MG63 (cell line): ENCODE measurements around the gene LCP2. TPM values are rescaled to one million over a fixed set of nuclear protein-coding genes. Genes with fewer than 3 reads are reported as not detected.

Source experiments
- DNase-seq: peaks from one replicate; pipeline ENCODE4 v3.0.0-alpha.2; 2020
- H3K27me3 ChIP-seq: fragments of 250-450 bp; sonication (Bioruptor Pico); 2 replicates; pipeline ENCODE4 v1.5.1; 2020; ENCODE audit warnings: mild to moderate bottlenecking, moderate library complexity
- H3K36me3 ChIP-seq: fragments of 250-450 bp; sonication (Bioruptor Pico); 2 replicates; pipeline ENCODE4 v1.5.1; 2020; ENCODE audit warnings: mild to moderate bottlenecking, moderate library complexity
- H3K4me3 ChIP-seq: fragments of 250-450 bp; sonication (Bioruptor Pico); 2 replicates; pipeline ENCODE4 v1.5.1; 2020; ENCODE audit warnings: mild to moderate bottlenecking, moderate library complexity
- H3K9me3 ChIP-seq: fragments of 250-450 bp; sonication (Bioruptor Pico); 2 replicates; pipeline ENCODE4 v1.5.1; 2020; ENCODE audit warnings: mild to moderate bottlenecking, moderate library complexity
- total RNA-seq: library from RNA; depleted of rRNA; stranded (reverse); fragments of >200 nt; shearing (Covaris generic); gene quantifications from 2 replicates; pipeline ENCODE4 v1.2.3, GENCODE V29; 2014; ENCODE audit warnings: low replicate concordance; rRNA removed

The LCP2 gene
- not detected in 2 replicates for total RNA-seq

- H3K4me3 ChIP-seq = no peak within 1 kb of the TSS
- no peaks in the 10 kb centered on the region for H3K36me3 ChIP-seq
- no peaks in the 10 kb centered on the region for H3K9me3 ChIP-seq
- DNase-seq = no peak
- no peaks in the 10 kb centered on the region; the same call in none of the 2 replicates for H3K27me3 ChIP-seq
Observed at GRCh38 chr5:170297589-170298462, at the start of gene LCP2. Gene LCP2 (minus strand): TSS chr5:170297777. CDS start chr5:170297611, 166 bp downstream.

- H3K9me3 ChIP-seq = 0 out of 2 replicates have a peak, but pooled peaks cover 5% of the 10 kb centered on the region
- H3K4me3 ChIP-seq = no peak overlapping the region
- DNase-seq = no peak
- no peaks in the 10 kb centered on the region for H3K36me3 ChIP-seq
- H3K27me3 ChIP-seq = peaks cover 26% of the 10 kb centered on the region
Observed at GRCh38 chr5:170347022-170347567, 49.5 kb upstream of the LCP2 start.

- no peak for DNase-seq
- Histone ChIP-seq H3K4me3 (no peak overlapping the region), H3K27me3 (peaks cover 22% of the 10 kb centered on the region), H3K9me3 (0 out of 2 replicates have a peak, but pooled peaks cover 5% of the 10 kb centered on the region), H3K36me3 (no peaks in the 10 kb centered on the region)
Observed at GRCh38 chr5:170345971-170346370, 48.4 kb upstream of the LCP2 start.

GRCh38 chr5:170343177-170343576 is 45.6 kb upstream of the LCP2 start:
- no peaks in the 10 kb centered on the region for H3K36me3 ChIP-seq
- H3K9me3 ChIP-seq = 0 out of 2 replicates have a peak, but pooled peaks cover 5% of the 10 kb centered on the region

GRCh38 chr5:170342153-170342725 is 44.7 kb upstream of the LCP2 start:
- 0 out of 2 replicates have a peak, but pooled peaks cover 5% of the 10 kb centered on the region for H3K9me3 ChIP-seq
- H3K36me3 ChIP-seq = no peaks in the 10 kb centered on the region
- DNase-seq = peak; percentile 27
- H3K4me3 ChIP-seq = no peak overlapping the region
- H3K27me3 ChIP-seq = peaks cover 5% of the 10 kb centered on the region

More at GRCh38 chr5:170343177-170343576, 45.6 kb upstream of the LCP2 start:
- no peak for DNase-seq
- Histone ChIP-seq H3K27me3 (peaks cover 10% of the 10 kb centered on the region), H3K4me3 (no peak overlapping the region)

GRCh38 chr5:170341545-170341944 is 44.0 kb upstream of the LCP2 start:
- no peak for DNase-seq
- H3K9me3 ChIP-seq = 0 out of 2 replicates have a peak, but pooled peaks cover 5% of the 10 kb centered on the region
- H3K4me3 ChIP-seq = no peak overlapping the region
- peaks cover 5% of the 10 kb centered on the region for H3K27me3 ChIP-seq
- H3K36me3 ChIP-seq = no peaks in the 10 kb centered on the region

GRCh38 chr5:170339780-170340167 is 42.2 kb upstream of the LCP2 start:
- Histone ChIP-seq H3K4me3 (no peak overlapping the region), H3K27me3 (peaks cover 5% of the 10 kb centered on the region), H3K36me3 (no peaks in the 10 kb centered on the region), H3K9me3 (no peaks in the 10 kb centered on the region)
- DNase-seq = no peak

- H3K9me3 ChIP-seq = no peaks in the 10 kb centered on the region
- no peak overlapping the region for H3K4me3 ChIP-seq
- no peaks in the 10 kb centered on the region for H3K36me3 ChIP-seq
- no peak for DNase-seq
- peaks cover 5% of the 10 kb centered on the region for H3K27me3 ChIP-seq
Observed at GRCh38 chr5:170338933-170339779, 41.6 kb upstream of the LCP2 start.

GRCh38 chr5:170338291-170338690 is 40.7 kb upstream of the LCP2 start:
- no peak for DNase-seq
- no peaks in the 10 kb centered on the region for H3K9me3 ChIP-seq
- H3K36me3 ChIP-seq = no peaks in the 10 kb centered on the region
- no peak overlapping the region for H3K4me3 ChIP-seq
- peaks cover 5% of the 10 kb centered on the region; the same call in 1 of the 2 replicates for H3K27me3 ChIP-seq

GRCh38 chr5:170337045-170337733 is 39.6 kb upstream of the LCP2 start:
- Histone ChIP-seq H3K9me3 (no peaks in the 10 kb centered on the region), H3K27me3 (0 out of 2 replicates have a peak, but pooled peaks cover 5% of the 10 kb centered on the region), H3K36me3 (no peaks in the 10 kb centered on the region), H3K4me3 (no peak overlapping the region)
- DNase-seq = no peak

- no peaks in the 10 kb centered on the region for H3K36me3 ChIP-seq
- H3K4me3 ChIP-seq = no peak overlapping the region
- 0 out of 2 replicates have a peak, but pooled peaks cover 5% of the 10 kb centered on the region for H3K27me3 ChIP-seq
- no peak for DNase-seq
- no peaks in the 10 kb centered on the region for H3K9me3 ChIP-seq
Observed at GRCh38 chr5:170336065-170336464, 38.5 kb upstream of the LCP2 start.

- DNase-seq = no peak
- 0 out of 2 replicates have a peak, but pooled peaks cover 3% of the 10 kb centered on the region for H3K27me3 ChIP-seq
- H3K4me3 ChIP-seq = no peak overlapping the region
- no peaks in the 10 kb centered on the region for H3K36me3 ChIP-seq
- no peaks in the 10 kb centered on the region for H3K9me3 ChIP-seq
Observed at GRCh38 chr5:170334626-170335025, 37.0 kb upstream of the LCP2 start.

GRCh38 chr5:170333161-170333910 is 35.8 kb upstream of the LCP2 start:
- H3K27me3 ChIP-seq = peaks cover 12% of the 10 kb centered on the region
- no peak for DNase-seq

GRCh38 chr5:170332058-170332457 is 34.5 kb upstream of the LCP2 start:
- DNase-seq = no peak
- Histone ChIP-seq H3K27me3 (peaks cover 19% of the 10 kb centered on the region), H3K9me3 (no peaks in the 10 kb centered on the region), H3K36me3 (no peaks in the 10 kb centered on the region), H3K4me3 (no peak overlapping the region)

More at GRCh38 chr5:170333161-170333910, 35.8 kb upstream of the LCP2 start:
- Histone ChIP-seq H3K36me3 (no peaks in the 10 kb centered on the region), H3K4me3 (no peak overlapping the region), H3K9me3 (no peaks in the 10 kb centered on the region)

- Histone ChIP-seq H3K4me3 (no peak overlapping the region), H3K27me3 (peaks cover 27% of the 10 kb centered on the region), H3K36me3 (no peaks in the 10 kb centered on the region), H3K9me3 (no peaks in the 10 kb centered on the region)
- no peak for DNase-seq
Observed at GRCh38 chr5:170330568-170331054, 33.0 kb upstream of the LCP2 start.
